ENCODE data around the gene LUC7L. TPM values are rescaled to one million over a fixed set of nuclear protein-coding genes. Genes with fewer than 3 reads are reported as not detected.

Gene LUC7L
- total RNA-seq, 1 donor from 2014 or later, result 74.1 TPM

GRCh38 chr16:261031-261691, 31.9 kb upstream of the LUC7L start:
- FAIRE-seq (no peak), DNase-seq (ENCODE audit: low read depth) (no peak)
- no peak overlapping the region for H3K27ac Mint-ChIP-seq (ENCODE audit: unreplicated experiment)
- Histone ChIP-seq H3K27ac (ENCODE audit: low read depth, low read length) (no peak overlapping the region), H3K4me2 (ENCODE audit: low read length) (no peak overlapping the region), H3K4me1 (ENCODE audit: insufficient read depth, low read length) (no peaks in the 10 kb centered on the region), H4K20me1 (ENCODE audit: insufficient read depth, low read length) (no peaks in the 10 kb centered on the region), H2AFZ (ENCODE audit: low read depth, low read length) (no peak overlapping the region), H3K27me3 (ENCODE audit: insufficient read depth, low read length) (no peaks in the 10 kb centered on the region), H3K9me3 (ENCODE audit: insufficient read depth, low read depth, low read length) (no peaks in the 10 kb centered on the region), H3K79me2 (ENCODE audit: insufficient read depth, low read length) (no peaks in the 10 kb centered on the region), H3K36me3 (ENCODE audit: insufficient read depth, low read length) (no peaks in the 10 kb centered on the region), H3K4me3 (ENCODE audit: insufficient read depth, low read depth, low read length) (no peak overlapping the region), H3K9ac (ENCODE audit: low read length) (no peak overlapping the region)
- no peaks in the 10 kb centered on the region for H3K27me3 Mint-ChIP-seq (ENCODE audit: low read depth, unreplicated experiment)
- H3K4me1 Mint-ChIP-seq (ENCODE audit: low read depth, unreplicated experiment), result no peaks in the 10 kb centered on the region
- peaks cover 29% of the 10 kb centered on the region for H3K36me3 Mint-ChIP-seq (ENCODE audit: low read depth, unreplicated experiment)
- H3K4me3 Mint-ChIP-seq (ENCODE audit: unreplicated experiment), result no peak overlapping the region
- TF ChIP-seq CTCF (IDR thresholded peaks at IDR 0.05; ENCODE audit: insufficient read depth, low read depth, low read length), result no peak
- no peak for TF ChIP-seq EZH2 (IDR thresholded peaks at IDR 0.05; ENCODE audit: insufficient read depth, low read length)
- no peaks in the 10 kb centered on the region for H3K9me3 Mint-ChIP-seq (ENCODE audit: unreplicated experiment)

GRCh38 chr16:260326-260725, 31.1 kb upstream of the LUC7L start:
- H3K36me3 Mint-ChIP-seq (ENCODE audit: low read depth, unreplicated experiment), result peaks cover 35% of the 10 kb centered on the region
- FAIRE-seq (no peak), DNase-seq (ENCODE audit: low read depth) (no peak)
- no peak overlapping the region for H3K27ac Mint-ChIP-seq (ENCODE audit: unreplicated experiment)
- H3K36me3 ChIP-seq (ENCODE audit: insufficient read depth, low read length), result peaks cover 2% of the 10 kb centered on the region
- H4K20me1 ChIP-seq (ENCODE audit: insufficient read depth, low read length), result no peaks in the 10 kb centered on the region
- H3K79me2 ChIP-seq (ENCODE audit: insufficient read depth, low read length), result no peaks in the 10 kb centered on the region
- no peak overlapping the region for H3K27ac ChIP-seq (ENCODE audit: low read depth, low read length)
- no peaks in the 10 kb centered on the region for H3K4me1 ChIP-seq (ENCODE audit: insufficient read depth, low read length)
- no peaks in the 10 kb centered on the region for H3K27me3 Mint-ChIP-seq (ENCODE audit: low read depth, unreplicated experiment)
- H3K4me1 Mint-ChIP-seq (ENCODE audit: low read depth, unreplicated experiment), result no peaks in the 10 kb centered on the region
- H3K9me3 Mint-ChIP-seq (ENCODE audit: unreplicated experiment), result no peaks in the 10 kb centered on the region
- no peak overlapping the region for H3K4me2 ChIP-seq (ENCODE audit: low read length)
- H3K9ac ChIP-seq (ENCODE audit: low read length), result no peak overlapping the region
- H3K4me3 ChIP-seq (ENCODE audit: insufficient read depth, low read depth, low read length), result no peak overlapping the region
- no peaks in the 10 kb centered on the region for H3K9me3 ChIP-seq (ENCODE audit: insufficient read depth, low read depth, low read length)
- H3K4me3 Mint-ChIP-seq (ENCODE audit: unreplicated experiment), result no peak overlapping the region
- no peak overlapping the region for H2AFZ ChIP-seq (ENCODE audit: low read depth, low read length)
- TF ChIP-seq EZH2 (IDR thresholded peaks at IDR 0.05; ENCODE audit: insufficient read depth, low read length) (no peak), CTCF (IDR thresholded peaks at IDR 0.05; ENCODE audit: insufficient read depth, low read depth, low read length) (no peak)
- no peaks in the 10 kb centered on the region for H3K27me3 ChIP-seq (ENCODE audit: insufficient read depth, low read length)

- H2AFZ ChIP-seq (ENCODE audit: low read depth, low read length), result no peak overlapping the region
- H3K4me3 ChIP-seq (ENCODE audit: insufficient read depth, low read depth, low read length), result no peak overlapping the region
- no peaks in the 10 kb centered on the region for H3K4me1 ChIP-seq (ENCODE audit: insufficient read depth, low read length)
- no peaks in the 10 kb centered on the region for H3K79me2 ChIP-seq (ENCODE audit: insufficient read depth, low read length)
- H3K36me3 Mint-ChIP-seq (ENCODE audit: low read depth, unreplicated experiment), result peaks cover 33% of the 10 kb centered on the region
- FAIRE-seq (no peak), DNase-seq (ENCODE audit: low read depth) (no peak)
- TF ChIP-seq CTCF (IDR thresholded peaks at IDR 0.05; ENCODE audit: insufficient read depth, low read depth, low read length) (no peak), EZH2 (IDR thresholded peaks at IDR 0.05; ENCODE audit: insufficient read depth, low read length) (no peak)
- no peaks in the 10 kb centered on the region for H3K27me3 ChIP-seq (ENCODE audit: insufficient read depth, low read length)
- H3K9me3 Mint-ChIP-seq (ENCODE audit: unreplicated experiment), result no peaks in the 10 kb centered on the region
- H3K4me1 Mint-ChIP-seq (ENCODE audit: low read depth, unreplicated experiment), result no peaks in the 10 kb centered on the region
- H4K20me1 ChIP-seq (ENCODE audit: insufficient read depth, low read length), result no peaks in the 10 kb centered on the region
- no peaks in the 10 kb centered on the region for H3K9me3 ChIP-seq (ENCODE audit: insufficient read depth, low read depth, low read length)
- no peak overlapping the region for H3K27ac Mint-ChIP-seq (ENCODE audit: unreplicated experiment)
- H3K9ac ChIP-seq (ENCODE audit: low read length), result no peak overlapping the region
- no peaks in the 10 kb centered on the region for H3K27me3 Mint-ChIP-seq (ENCODE audit: low read depth, unreplicated experiment)
- no peak overlapping the region for H3K4me2 ChIP-seq (ENCODE audit: low read length)
- no peak overlapping the region for H3K27ac ChIP-seq (ENCODE audit: low read depth, low read length)
- H3K4me3 Mint-ChIP-seq (ENCODE audit: unreplicated experiment), result no peak overlapping the region
- peaks cover 2% of the 10 kb centered on the region for H3K36me3 ChIP-seq (ENCODE audit: insufficient read depth, low read length)
Observed at GRCh38 chr16:259814-260253, 30.6 kb upstream of the LUC7L start.
